ENCODE data around the gene PLCD1. TPM values are rescaled to one million over a fixed set of nuclear protein-coding genes. Genes with fewer than 3 reads are reported as not detected.

PLCD1 gene
- total RNA-seq, 1 donor from 2014 or later = 68.5 TPM

GRCh38 chr3:38018296-38019266 is 10.9 kb downstream of the PLCD1 start:
- H3K27ac ChIP-seq = no peak overlapping the region
- H3K27me3 ChIP-seq = no peaks in the 10 kb centered on the region
- peaks cover 0 to 44% of the 10 kb centered on the region in 2 donors for H3K36me3 ChIP-seq
- TF ChIP-seq CTCF (IDR thresholded peaks at IDR 0.05) (no peak), POLR2A (IDR thresholded peaks at IDR 0.05) (no peak), POLR2AphosphoS5 (IDR thresholded peaks at IDR 0.05; ENCODE audit: insufficient read depth in 1 of 2, low read depth in 1 of 2) (no peak)
- no peaks in the 10 kb centered on the region for H3K9me3 ChIP-seq
- DNase-seq (ENCODE audit: extremely low spot score in 2 of 2) = no peak
- intact Hi-C loops (cut with DNase I) = no loop called here
- H3K4me1 ChIP-seq = peaks cover 14% of the 10 kb centered on the region
- no peak overlapping the region for H3K4me3 ChIP-seq

GRCh38 chr3:38017445-38018295 is 11.8 kb downstream of the PLCD1 start:
- no peak for DNase-seq (ENCODE audit: extremely low spot score in 2 of 2)
- Histone ChIP-seq H3K9me3 (no peaks in the 10 kb centered on the region), H3K27ac (no peak overlapping the region), H3K4me3 (no peak overlapping the region), H3K27me3 (no peaks in the 10 kb centered on the region), H3K36me3 (peaks cover 0 to 47% of the 10 kb centered on the region in 2 donors), H3K4me1 (peaks cover 5% of the 10 kb centered on the region)
- TF ChIP-seq POLR2A (IDR thresholded peaks at IDR 0.05) (no peak), CTCF (IDR thresholded peaks at IDR 0.05) (no peak), POLR2AphosphoS5 (IDR thresholded peaks at IDR 0.05; ENCODE audit: insufficient read depth in 1 of 2, low read depth in 1 of 2) (no peak)
- intact Hi-C loops (cut with DNase I) = no loop called here

GRCh38 chr3:38016847-38017444 is 12.5 kb downstream of the PLCD1 start:
- Histone ChIP-seq H3K27me3 (no peaks in the 10 kb centered on the region), H3K27ac (no peak overlapping the region), H3K36me3 (peaks cover 0 to 47% of the 10 kb centered on the region in 2 donors), H3K9me3 (no peaks in the 10 kb centered on the region), H3K4me3 (no peak overlapping the region), H3K4me1 (no peaks in the 10 kb centered on the region)
- no peak for DNase-seq (ENCODE audit: extremely low spot score in 2 of 2)
- intact Hi-C loops (cut with DNase I) = no loop called here
- TF ChIP-seq POLR2AphosphoS5 (IDR thresholded peaks at IDR 0.05; ENCODE audit: insufficient read depth in 1 of 2, low read depth in 1 of 2) (no peak), POLR2A (IDR thresholded peaks at IDR 0.05) (no peak), CTCF (IDR thresholded peaks at IDR 0.05) (no peak)

- Histone ChIP-seq H3K4me3 (no peak overlapping the region), H3K9me3 (no peaks in the 10 kb centered on the region), H3K4me1 (no peaks in the 10 kb centered on the region), H3K27me3 (no peaks in the 10 kb centered on the region), H3K36me3 (peaks cover 0 to 49% of the 10 kb centered on the region in 2 donors), H3K27ac (no peak overlapping the region)
- intact Hi-C loops (cut with DNase I) = no loop called here
- no peak for DNase-seq (ENCODE audit: extremely low spot score in 2 of 2)
- TF ChIP-seq POLR2AphosphoS5 (IDR thresholded peaks at IDR 0.05; ENCODE audit: insufficient read depth in 1 of 2, low read depth in 1 of 2) (no peak), POLR2A (IDR thresholded peaks at IDR 0.05) (no peak), CTCF (IDR thresholded peaks at IDR 0.05) (no peak)
Observed at GRCh38 chr3:38016410-38016809, 13.0 kb downstream of the PLCD1 start.

Data from vagina (tissue), 2 donors.